NCI-H2196 treated with DMSO at 0.1 percent for 48 hours (cell line): ENCODE data around the gene AADAT.
A peak's percentile ranks its signal among the peaks of the same experiment; 100 is the strongest.

Experiments used
- DNase-seq: peaks from one replicate; lab custom pipeline; 2025; ENCODE audit not compliant: unreplicated experiment; lab: John Stamatoyannopoulos, UW

The AADAT gene

DNA sequence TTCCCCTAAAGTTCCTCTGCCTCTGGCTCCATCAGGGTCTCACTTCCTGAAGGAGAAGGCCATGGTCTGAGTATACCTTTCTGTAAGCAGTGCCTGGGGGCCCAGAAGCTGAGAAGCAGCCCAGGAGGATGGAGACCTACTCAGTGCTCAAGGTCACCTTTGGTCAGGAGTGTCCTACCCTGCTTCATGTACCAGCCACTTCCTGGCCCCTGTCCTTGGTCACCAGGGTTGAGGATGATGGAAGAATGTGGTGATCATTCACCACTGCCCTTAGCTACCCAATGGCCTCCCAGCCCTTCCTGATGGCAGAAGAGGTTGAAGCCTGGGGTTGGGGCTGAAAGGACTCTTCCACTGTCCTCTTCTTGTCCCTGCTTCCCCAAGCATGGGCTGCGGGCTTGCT is 54.5 kb downstream of the AADAT start:
- DNase-seq, result no peak

- DNase-seq, result no peak
Observed at GRCh38 chr4:170033999-170034398, 55.8 kb downstream of the AADAT start.

- no peak for DNase-seq
Observed at GRCh38 chr4:170030121-170030520, 59.6 kb downstream of the AADAT start.

- peak; percentile 45 for DNase-seq
Observed at GRCh38 chr4:170027181-170027829, 62.5 kb downstream of the AADAT start.

DNA sequence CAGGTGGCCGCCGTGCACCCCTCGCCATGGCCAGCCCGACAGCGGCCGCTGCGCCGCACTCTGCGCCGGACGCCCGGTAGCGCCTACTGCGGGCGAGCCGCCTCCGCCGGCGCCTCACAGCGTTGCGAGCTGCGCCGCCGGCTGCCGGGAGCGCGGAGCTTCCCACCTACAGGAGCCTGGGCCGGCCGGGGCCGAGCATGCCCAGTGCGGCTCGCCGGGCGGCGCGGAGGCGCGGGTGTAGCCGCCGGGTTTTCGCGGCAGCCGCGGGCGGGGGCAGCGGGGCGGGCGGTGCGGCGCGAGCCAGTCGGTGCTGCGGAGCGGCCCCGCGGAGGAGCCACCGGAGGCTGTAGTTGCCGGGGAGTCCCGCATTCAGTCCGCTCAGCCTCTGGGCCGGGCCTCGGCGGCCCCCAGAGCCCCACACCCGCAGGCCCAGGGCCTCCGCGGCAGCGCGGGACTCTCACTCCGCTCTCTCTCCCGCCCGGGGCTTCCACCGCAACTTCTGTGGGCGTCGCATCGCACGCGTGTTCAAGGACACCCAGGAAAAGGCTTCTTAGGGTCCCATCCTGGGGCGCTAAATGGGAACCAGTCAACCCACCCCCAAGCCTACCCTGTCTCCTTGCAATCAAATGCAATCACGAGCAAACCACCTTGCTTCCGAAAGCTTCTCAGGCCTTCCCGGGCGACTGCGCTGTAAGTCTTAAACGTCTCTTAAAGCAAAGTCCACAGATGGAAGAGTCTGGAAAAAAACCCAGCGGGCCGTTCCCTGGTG is 63.3 kb downstream of the AADAT start, which contains the start of gene MFAP3L:
Gene MFAP3L, minus strand, starts transcription at position 143 of the 769 bp plus-strand sequence. CDS start 20,518 bp downstream, outside the sequence.
- DNase-seq, result peak; percentile 38

DNA sequence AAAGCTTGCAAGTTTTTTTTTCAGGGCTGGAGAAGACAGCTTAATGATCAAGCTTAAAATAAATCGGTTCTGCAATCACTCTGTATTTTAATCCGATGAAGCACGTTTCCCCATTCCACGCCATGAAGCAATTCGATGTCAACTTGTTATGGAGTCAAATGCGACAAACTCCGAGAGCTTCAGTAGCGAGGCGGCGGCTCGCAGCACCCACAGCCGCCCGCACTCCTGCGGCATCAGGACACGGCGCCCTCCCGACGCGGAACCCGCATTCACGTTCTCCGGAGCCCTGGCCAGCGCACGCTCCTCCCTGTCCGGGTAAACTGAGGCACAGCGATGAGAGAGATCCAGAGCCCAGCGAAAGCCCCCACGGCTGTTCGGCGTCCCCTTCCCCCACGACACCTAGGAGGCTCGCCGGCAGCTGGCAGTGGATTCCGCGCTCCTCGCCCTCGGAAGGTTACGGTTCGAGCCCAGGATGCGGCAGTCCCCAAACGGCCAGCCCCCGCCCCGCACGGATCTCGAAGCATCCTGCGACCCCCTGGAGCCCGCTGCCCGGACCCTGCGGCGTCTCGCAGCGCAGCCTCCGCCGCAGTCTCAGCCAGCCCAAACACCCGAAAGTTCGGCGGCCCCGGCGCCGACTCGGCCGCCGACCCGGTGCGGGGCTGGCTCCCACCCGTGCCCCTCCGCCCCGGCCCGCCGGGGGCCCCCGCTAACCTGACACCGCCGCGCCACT is 64.1 kb downstream of the AADAT start:
- DNase-seq, result no peak

- DNase-seq, result no peak
Observed at GRCh38 chr4:170022211-170022610, 67.5 kb downstream of the AADAT start.

DNA sequence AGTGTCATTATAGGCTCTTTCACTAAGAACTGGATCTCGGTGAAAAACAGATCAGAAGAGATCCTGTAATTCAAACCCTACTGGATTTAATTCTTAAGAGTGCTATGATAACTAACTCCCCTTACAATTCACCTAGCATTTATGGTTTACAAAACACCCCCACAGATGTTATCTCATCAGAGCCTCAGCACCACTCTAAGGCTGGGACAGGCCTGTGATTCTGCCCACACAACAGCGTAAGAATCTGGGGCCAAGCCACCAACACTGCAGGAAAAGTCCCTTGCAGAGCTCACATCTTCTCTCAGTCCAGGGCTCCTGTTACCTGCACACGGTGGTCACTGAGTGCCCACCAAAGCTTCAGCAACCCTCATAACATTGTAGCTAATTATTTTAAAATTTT is 72.5 kb downstream of the AADAT start:
- no peak for DNase-seq

GRCh38 chr4:170015285-170015684 is 74.5 kb downstream of the AADAT start:
- DNase-seq, result no peak

DNA sequence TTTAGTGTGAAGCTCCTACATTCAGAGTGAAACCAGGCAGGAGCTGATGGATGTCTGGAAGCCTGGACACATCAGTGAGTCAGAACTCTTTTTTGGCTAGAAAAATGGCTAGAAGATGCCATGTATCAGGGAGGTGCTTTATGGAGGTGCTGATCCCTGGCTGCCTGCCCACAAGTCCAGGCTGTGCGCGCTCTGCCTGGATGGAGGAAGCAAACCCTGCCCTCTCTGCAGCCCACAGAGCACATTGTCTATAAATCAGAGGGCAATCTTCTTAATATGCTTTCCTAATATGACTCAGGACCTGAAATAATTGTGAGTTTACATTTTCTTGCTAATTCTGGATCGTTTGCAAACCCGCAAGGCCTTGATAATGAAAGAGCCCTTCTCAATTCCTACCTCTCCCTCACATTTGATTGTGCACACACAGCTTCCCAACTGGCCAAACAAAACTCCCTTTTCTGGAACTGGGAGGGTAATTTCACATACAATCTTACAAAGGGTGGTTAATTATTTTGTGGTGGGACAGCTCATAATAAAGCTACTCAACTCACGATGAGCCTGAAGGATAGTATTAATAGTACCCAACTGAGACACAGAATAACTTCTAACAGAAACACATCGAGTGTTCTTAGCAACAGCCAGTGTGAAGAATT is 75.3 kb downstream of the AADAT start:
- no peak for DNase-seq

- no peak for DNase-seq
Observed at GRCh38 chr4:170012629-170012958, 77.2 kb downstream of the AADAT start.

DNA sequence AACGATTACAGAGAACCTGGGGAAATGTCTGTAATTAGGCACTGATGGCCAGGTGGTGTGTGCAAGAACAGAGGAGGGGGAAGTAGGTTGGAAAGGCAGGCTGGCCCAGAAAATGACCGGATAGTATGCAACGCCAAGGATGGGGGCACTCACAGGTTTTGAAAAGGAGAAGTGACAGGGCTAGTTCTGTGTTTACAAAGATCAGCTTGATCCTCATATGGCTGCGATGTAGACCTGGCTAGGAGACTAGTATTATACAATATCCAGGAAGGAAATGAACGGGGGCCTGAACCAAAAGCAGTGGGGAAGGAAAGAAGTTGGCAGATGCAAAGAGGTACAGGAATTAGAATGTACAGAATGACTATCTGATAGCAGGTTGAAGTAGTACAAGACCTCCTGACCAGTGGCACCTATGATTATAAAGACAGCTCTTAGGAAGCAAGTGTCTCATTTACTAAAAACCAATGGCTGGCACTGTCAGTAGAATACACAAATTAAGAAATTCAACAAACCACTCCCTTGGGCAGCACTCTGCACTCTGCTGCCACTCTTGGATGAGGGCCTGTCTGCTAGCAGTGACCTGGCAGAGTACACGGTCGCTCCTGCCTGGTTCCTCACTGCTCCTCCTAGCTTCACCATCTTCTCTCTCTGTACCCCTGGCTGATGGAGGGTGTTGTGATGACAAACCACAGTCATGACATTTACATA is 77.7 kb downstream of the AADAT start:
- no peak for DNase-seq
